IgD-negative memory B cell (primary cell): ENCODE data around the gene GOLGA8O. TPM values are rescaled to one million over a fixed set of nuclear protein-coding genes. Genes with fewer than 3 reads are reported as not detected.

Source experiments
- polyA plus RNA-seq: library from polyadenylated mRNA; unstranded; fragments of 300-500 nt; fragmentation: Illumina TruSeq; gene quantifications from one replicate; pipeline ENCODE4 v1.2.3, GENCODE V29; 2021

Gene GOLGA8O
- polyA plus RNA-seq, 1 donor from 2014 or later = not detected

Other genes with a start within 250 kb of the GOLGA8O start
- not detected for gene GOLGA8K, start 52.3 kb downstream of the GOLGA8O start, polyA plus RNA-seq
- 0.38 TPM for gene GOLGA8N, start 137.8 kb upstream of the GOLGA8O start, polyA plus RNA-seq
- gene ARHGAP11A, start 159.9 kb upstream of the GOLGA8O start, polyA plus RNA-seq = 2.4 TPM
- gene SCG5, start 186.1 kb upstream of the GOLGA8O start, polyA plus RNA-seq = not detected